HG02588 (cell line): Measurements from ENCODE around the gene MX1.
A peak's percentile ranks its signal among the peaks of the same experiment; 100 is the strongest.
"Not testable (repeated sequence)": the region's sequence is repeated elsewhere in the genome, so short reads cannot be mapped to it uniquely, and the experiment has no call there.

Experiments
- ATAC-seq: cut with Tn5 transposase; IDR thresholded peaks from one replicate; pipeline ENCODE4 v1.9.1; 2021; ENCODE audit warnings: mild to moderate bottlenecking, moderate library complexity; ENCODE audit not compliant: unreplicated experiment

The MX1 gene

DNA sequence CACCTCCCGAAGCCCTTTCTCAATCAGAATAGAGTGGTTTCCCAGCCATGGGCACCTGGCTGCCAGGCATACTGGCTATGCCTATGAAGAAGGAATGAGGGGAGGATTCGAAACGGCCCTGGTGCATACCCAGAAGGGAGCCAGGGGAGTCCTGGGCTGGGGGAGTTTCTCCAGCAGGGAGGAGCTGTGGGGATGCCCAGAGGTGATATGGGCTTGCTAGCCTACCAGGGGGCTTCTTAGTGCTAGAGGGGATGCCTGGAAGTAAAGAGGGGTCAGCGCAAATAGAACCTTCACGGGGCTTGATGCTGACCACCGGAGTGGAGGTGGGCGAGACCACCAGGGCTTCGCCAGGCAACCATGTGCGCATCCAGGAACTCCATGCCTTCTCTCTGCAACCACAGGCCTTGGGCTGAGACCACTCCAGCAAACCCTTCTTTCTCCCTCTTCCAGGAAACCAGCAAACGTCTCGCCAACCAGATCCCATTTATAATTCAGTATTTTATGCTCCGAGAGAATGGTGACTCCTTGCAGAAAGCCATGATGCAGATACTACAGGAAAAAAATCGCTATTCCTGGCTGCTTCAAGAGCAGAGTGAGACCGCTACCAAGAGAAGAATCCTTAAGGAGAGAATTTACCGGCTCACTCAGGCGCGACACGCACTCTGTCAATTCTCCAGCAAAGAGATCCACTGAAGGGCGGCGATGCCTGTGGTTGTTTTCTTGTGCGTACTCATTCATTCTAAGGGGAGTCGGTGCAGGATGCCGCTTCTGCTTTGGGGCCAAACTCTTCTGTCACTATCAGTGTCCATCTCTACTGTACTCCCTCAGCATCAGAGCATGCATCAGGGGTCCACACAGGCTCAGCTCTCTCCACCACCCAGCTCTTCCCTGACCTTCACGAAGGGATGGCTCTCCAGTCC, 18.2 kb upstream of the MX1 start:
- ATAC-seq: no peak

DNA sequence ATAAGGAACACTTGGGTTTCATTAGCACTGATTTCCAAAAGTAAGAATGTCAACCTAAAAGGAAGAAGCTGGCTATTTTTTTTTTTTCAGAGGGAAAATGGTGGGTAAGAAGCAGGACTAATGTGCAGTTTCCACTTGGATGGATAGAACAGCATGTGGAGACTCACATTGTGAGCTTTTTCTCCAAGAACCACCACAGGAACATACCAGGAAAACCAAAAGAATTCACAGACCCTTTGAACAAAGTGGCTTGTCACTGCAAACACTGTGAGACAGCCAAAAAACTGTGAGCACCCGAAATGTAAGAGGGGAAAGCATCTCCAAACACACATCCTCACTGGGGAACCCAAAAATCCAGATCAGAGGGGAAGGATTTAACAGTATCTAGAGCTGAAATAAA, 15.7 kb upstream of the MX1 start:
- no peak for ATAC-seq

- ATAC-seq: no peak
Observed at GRCh38 chr21:41410767-41411448, 15.1 kb upstream of the MX1 start.

DNA sequence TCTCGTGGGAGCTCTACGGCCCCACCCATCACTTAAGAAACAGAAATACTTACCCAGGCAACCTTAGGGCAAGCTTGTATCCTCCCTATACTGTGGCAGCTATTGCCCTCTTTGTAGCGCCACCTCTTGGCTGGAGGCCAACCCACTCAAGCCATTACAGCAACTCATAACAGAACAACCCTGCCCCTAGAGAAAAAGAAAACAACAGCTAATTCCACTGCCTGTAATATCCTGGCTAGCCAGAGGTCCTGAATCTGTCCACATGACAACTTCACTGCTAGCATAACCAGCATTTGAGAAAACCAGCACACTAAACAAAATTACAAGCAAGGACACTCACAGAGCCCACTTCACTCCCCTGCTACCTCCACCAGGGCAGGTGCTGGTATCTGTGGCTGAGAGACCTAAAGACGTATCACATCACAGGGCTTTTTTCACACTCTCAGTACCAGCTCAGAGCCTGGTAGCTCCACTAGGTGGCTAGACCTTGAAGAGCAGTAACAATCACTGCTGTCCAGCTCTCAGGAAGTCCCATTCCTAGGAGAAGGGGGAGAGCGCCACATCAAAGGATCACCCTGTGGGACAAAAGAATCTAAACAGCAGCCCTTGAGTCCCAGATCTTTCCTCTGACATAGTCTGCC, 14.5 kb upstream of the MX1 start:
- no peak for ATAC-seq

GRCh38 chr21:41417505-41417904, 8.5 kb upstream of the MX1 start:
- ATAC-seq: not testable (repeated sequence)

DNA sequence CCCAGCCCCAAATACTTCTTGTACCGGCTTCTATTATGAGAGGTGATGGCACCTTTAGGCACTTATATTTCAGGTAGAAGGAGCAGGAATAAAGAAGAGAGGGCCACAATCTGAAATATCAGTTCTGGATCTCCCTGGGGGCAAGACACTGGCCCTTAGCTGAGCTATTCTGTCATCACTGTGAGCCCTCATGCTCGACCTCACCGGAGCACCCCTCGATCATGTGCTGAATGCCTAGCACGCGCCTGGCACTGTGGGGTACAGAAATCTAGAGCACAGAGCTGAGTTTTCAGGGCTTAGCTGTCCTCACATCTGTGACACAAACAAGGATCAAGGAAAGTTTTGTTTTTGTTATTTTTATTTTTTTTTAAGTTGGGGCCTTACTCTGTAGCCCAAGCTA, 7.6 kb upstream of the MX1 start:
- ATAC-seq: no peak

GRCh38 chr21:41418956-41419680, 6.9 kb upstream of the MX1 start:
- no peak for ATAC-seq

GRCh38 chr21:41419921-41420862, 5.8 kb upstream of the MX1 start:
- ATAC-seq: peak; percentile 79

DNA sequence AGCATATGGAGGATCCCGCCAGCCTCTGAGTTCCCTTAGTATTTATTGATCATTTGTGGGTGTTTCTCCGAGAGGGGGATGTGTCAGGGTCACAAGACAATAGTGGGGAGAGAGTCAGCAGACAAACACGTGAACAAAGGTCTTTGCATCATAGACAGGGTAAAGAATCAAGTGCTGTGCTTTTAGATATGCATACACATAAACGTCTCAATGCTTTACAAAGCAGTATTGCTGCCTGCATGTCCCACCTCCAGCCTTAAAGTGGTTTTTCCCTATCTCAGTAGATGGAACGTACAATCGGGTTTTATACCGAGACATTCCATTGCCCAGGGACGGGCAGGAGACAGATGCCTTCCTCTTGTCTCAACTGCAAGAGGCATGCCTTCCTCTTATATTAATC, 5.0 kb upstream of the MX1 start:
- not testable (repeated sequence) for ATAC-seq

GRCh38 chr21:41422546-41423304, 3.3 kb upstream of the MX1 start:
- ATAC-seq: no peak

- ATAC-seq: not testable (repeated sequence)
Observed at GRCh38 chr21:41423305-41423636, 2.8 kb upstream of the MX1 start.

DNA sequence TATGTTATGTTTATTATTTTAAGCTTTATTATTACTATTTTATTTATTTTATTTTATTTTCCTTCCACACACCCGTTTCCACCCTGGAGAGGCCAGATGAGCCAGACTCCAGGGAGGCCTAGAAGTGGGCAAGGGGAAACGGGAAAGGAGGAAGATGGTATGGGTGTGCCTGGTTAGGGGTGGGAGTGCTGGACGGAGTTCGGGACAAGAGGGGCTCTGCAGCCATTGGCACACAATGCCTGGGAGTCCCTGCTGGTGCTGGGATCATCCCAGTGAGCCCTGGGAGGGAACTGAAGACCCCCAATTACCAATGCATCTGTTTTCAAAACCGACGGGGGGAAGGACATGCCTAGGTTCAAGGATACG, 468 bp upstream of the MX1 start:
- ATAC-seq: no peak

GRCh38 chr21:41426676-41427404, 801 bp downstream of the MX1 start:
- ATAC-seq: no peak

GRCh38 chr21:41427556-41427955, 1.5 kb downstream of the MX1 start:
- ATAC-seq: no peak

DNA sequence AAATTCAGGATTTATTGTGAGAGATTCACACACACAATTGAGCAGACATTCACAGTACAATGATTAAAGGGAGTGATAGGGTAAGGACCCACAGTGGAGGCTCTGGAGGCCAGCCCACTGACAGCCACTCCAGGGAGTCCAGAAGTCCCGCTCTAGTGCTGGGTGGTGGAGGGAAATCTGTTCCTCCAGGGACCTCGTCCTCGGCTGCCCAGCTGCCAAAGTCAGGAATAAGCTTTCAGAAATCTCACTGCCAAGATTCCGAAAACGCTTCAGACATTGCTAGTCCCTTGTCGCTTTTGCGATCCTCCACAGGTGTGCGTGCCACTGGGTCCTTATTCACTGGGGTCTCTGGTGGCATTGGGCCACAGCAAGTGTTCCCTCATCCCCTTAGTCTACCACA, 2.3 kb downstream of the MX1 start:
- ATAC-seq: no peak

GRCh38 chr21:41428847-41429246, 2.8 kb downstream of the MX1 start:
- no peak for ATAC-seq

GRCh38 chr21:41429305-41429704, 3.3 kb downstream of the MX1 start:
- no peak for ATAC-seq

DNA sequence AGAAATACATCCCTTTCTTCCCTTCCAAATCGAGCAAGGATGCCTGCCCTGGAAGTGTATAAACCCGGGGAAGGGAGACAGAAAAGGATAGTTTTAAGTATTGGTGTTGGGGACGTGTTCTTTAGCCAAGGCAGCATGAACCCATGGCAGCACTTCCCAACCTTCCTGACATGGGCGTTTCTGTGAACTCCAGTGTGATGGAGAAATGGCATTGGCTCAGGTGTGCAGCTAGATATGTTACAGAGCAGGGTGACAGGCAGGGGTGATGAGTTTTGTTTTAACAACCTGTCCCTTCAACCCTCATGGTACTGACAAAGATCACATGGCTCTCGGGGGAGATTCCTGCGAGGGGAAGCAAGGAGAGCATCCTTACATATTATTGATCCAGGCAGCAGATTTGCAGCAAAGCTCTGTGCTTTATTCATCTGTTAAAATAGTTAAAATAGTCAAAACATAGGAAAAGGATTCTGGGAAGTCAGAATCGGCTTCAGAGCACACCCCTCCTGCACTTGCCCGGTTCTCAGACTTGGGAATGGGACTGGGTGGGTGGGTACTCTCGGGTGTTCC, 4.0 kb downstream of the MX1 start:
- ATAC-seq: no peak
